ENCODE data around the gene ORC4. TPM values are rescaled to one million over a fixed set of nuclear protein-coding genes. Genes with fewer than 3 reads are reported as not detected.

Gene ORC4
- 22.4 and 24.8 TPM in 2 replicates for total RNA-seq

- peak; percentile 91 for DNase-seq (ENCODE audit: insufficient read length, low spot score, missing footprints)
- H3K9me3 ChIP-seq (ENCODE audit: low read depth, low read length) = no peaks in the 10 kb centered on the region
- peak within 1 kb of the TSS; percentile 99 for H2AFZ ChIP-seq (ENCODE audit: low read length)
- H3K79me2 ChIP-seq (ENCODE audit: insufficient read depth, low read length) = peaks cover 92% of the 10 kb centered on the region
- peak within 1 kb of the TSS; percentile 87 for H3K27ac ChIP-seq (ENCODE audit: low read depth, low read length)
- peak within 1 kb of the TSS; percentile 94 for H3K4me3 ChIP-seq (ENCODE audit: insufficient read depth, low read length)
- H3K27me3 ChIP-seq (ENCODE audit: insufficient read depth, low read length) = no peaks in the 10 kb centered on the region
- peak within 1 kb of the TSS; percentile 99 for H3K4me2 ChIP-seq (ENCODE audit: insufficient read depth, low read length)
- peaks cover 20% of the 10 kb centered on the region for H3K4me1 ChIP-seq (ENCODE audit: insufficient read depth, low read length)
- TF ChIP-seq CTCF (IDR thresholded peaks at IDR 0.05; ENCODE audit: extremely low read depth, low read depth, low read length) = peak; percentile 42
- H4K20me1 ChIP-seq (ENCODE audit: insufficient read depth, low read length) = peaks cover 17% of the 10 kb centered on the region
- H3K36me3 ChIP-seq (ENCODE audit: insufficient read depth, low read length) = no peaks in the 10 kb centered on the region
Measured at GRCh38 chr2:148020111-148021058, at the start of gene ORC4. ORC4 (minus strand) TSS chr2:148020737; CDS start chr2:147975958, 44,779 bp downstream.

GRCh38 chr2:148067801-148068200, 47.3 kb upstream of the ORC4 start:
- H3K27me3 ChIP-seq (ENCODE audit: insufficient read depth, low read length) = no peaks in the 10 kb centered on the region
- DNase-seq (ENCODE audit: insufficient read length, low spot score, missing footprints) = no peak
- H3K79me2 ChIP-seq (ENCODE audit: insufficient read depth, low read length) = peaks cover 3% of the 10 kb centered on the region
- H2AFZ ChIP-seq (ENCODE audit: low read length) = no peak overlapping the region
- H3K27ac ChIP-seq (ENCODE audit: low read depth, low read length) = no peak overlapping the region
- no peaks in the 10 kb centered on the region for H3K9me3 ChIP-seq (ENCODE audit: low read depth, low read length)
- no peaks in the 10 kb centered on the region for H4K20me1 ChIP-seq (ENCODE audit: insufficient read depth, low read length)
- TF ChIP-seq CTCF (IDR thresholded peaks at IDR 0.05; ENCODE audit: extremely low read depth, low read depth, low read length) = no peak
- no peaks in the 10 kb centered on the region for H3K4me1 ChIP-seq (ENCODE audit: insufficient read depth, low read length)
- H3K4me3 ChIP-seq (ENCODE audit: insufficient read depth, low read length) = no peak overlapping the region
- no peak overlapping the region for H3K4me2 ChIP-seq (ENCODE audit: insufficient read depth, low read length)
- H3K36me3 ChIP-seq (ENCODE audit: insufficient read depth, low read length) = no peaks in the 10 kb centered on the region

- Histone ChIP-seq H3K79me2 (ENCODE audit: insufficient read depth, low read length) (peaks cover 3% of the 10 kb centered on the region), H3K27ac (ENCODE audit: low read depth, low read length) (no peak overlapping the region), H2AFZ (ENCODE audit: low read length) (no peak overlapping the region), H3K9me3 (ENCODE audit: low read depth, low read length) (no peaks in the 10 kb centered on the region), H3K4me3 (ENCODE audit: insufficient read depth, low read length) (no peak overlapping the region), H3K36me3 (ENCODE audit: insufficient read depth, low read length) (no peaks in the 10 kb centered on the region), H3K4me2 (ENCODE audit: insufficient read depth, low read length) (no peak overlapping the region), H4K20me1 (ENCODE audit: insufficient read depth, low read length) (no peaks in the 10 kb centered on the region), H3K27me3 (ENCODE audit: insufficient read depth, low read length) (no peaks in the 10 kb centered on the region), H3K4me1 (ENCODE audit: insufficient read depth, low read length) (no peaks in the 10 kb centered on the region)
- no peak for TF ChIP-seq CTCF (IDR thresholded peaks at IDR 0.05; ENCODE audit: extremely low read depth, low read depth, low read length)
- DNase-seq (ENCODE audit: insufficient read length, low spot score, missing footprints) = no peak
Measured at GRCh38 chr2:148065936-148066335, 45.4 kb upstream of the ORC4 start.

GRCh38 chr2:148063633-148064032, 43.1 kb upstream of the ORC4 start:
- no peak for TF ChIP-seq CTCF (IDR thresholded peaks at IDR 0.05; ENCODE audit: extremely low read depth, low read depth, low read length)

More at GRCh38 chr2:148063633-148064032, 43.1 kb upstream of the ORC4 start:
- Histone ChIP-seq H3K79me2 (ENCODE audit: insufficient read depth, low read length) (peaks cover 3% of the 10 kb centered on the region), H3K27me3 (ENCODE audit: insufficient read depth, low read length) (no peaks in the 10 kb centered on the region), H3K9me3 (ENCODE audit: low read depth, low read length) (no peaks in the 10 kb centered on the region), H3K27ac (ENCODE audit: low read depth, low read length) (no peak overlapping the region), H3K36me3 (ENCODE audit: insufficient read depth, low read length) (no peaks in the 10 kb centered on the region), H4K20me1 (ENCODE audit: insufficient read depth, low read length) (no peaks in the 10 kb centered on the region), H2AFZ (ENCODE audit: low read length) (no peak overlapping the region), H3K4me3 (ENCODE audit: insufficient read depth, low read length) (no peak overlapping the region), H3K4me1 (ENCODE audit: insufficient read depth, low read length) (no peaks in the 10 kb centered on the region), H3K4me2 (ENCODE audit: insufficient read depth, low read length) (no peak overlapping the region)
- no peak for DNase-seq (ENCODE audit: insufficient read length, low spot score, missing footprints)
